Colonic mucosa (tissue), 4 donors: ENCODE results near the gene PRELID3B. TPM values are rescaled to one million over a fixed set of nuclear protein-coding genes. Genes with fewer than 3 reads are reported as not detected.
A peak's percentile ranks its signal among the peaks of the same experiment; 100 is the strongest.

ENCODE experiments used
- DNase-seq: peaks from one replicate; pipeline ENCODE4 v3.0.0-alpha.2; 2020
- H3K27ac ChIP-seq: fragments of 200-600 bp; one replicate; pipeline ENCODE4 v1.8.0; 2021
- H3K27me3 ChIP-seq: fragments of 200-600 bp; one replicate; pipeline ENCODE4 v1.8.0; 2021
- H3K36me3 ChIP-seq: fragments of 200-600 bp; one replicate; pipeline ENCODE4 v1.8.0; 2021
- H3K4me1 ChIP-seq: fragments of 200-600 bp; one replicate; pipeline ENCODE4 v1.8.0; 2021; ENCODE audit warnings: mild to moderate bottlenecking
- H3K4me3 ChIP-seq: fragments of 200-600 bp; one replicate; pipeline ENCODE4 v1.8.0; 2021
- H3K9ac ChIP-seq, 2 donors: one replicate each; pipeline ENCODE4 v1.7.0; 2013; ENCODE audit warnings: control low read depth in 2 of 2, low read depth in 2 of 2, low read length in 2 of 2
- H3K9me3 ChIP-seq: fragments of 200-600 bp; one replicate; pipeline ENCODE4 v1.8.0; 2021
- intact Hi-C: fragments of 100-400 bp; cut with DNase I; formaldehyde crosslinking; loops from one replicate; pipeline ENCODE4 v1.14.1; 2022
- total RNA-seq, 2 donors: library from RNA; stranded (reverse); fragmentation: NEBNext Ultra II Directional in 1 of 2; extraction: Animal tissue kit (Norgen Biotek cat#: 25700) in 1 of 2; gene quantifications; one replicate each; pipeline ENCODE4 v1.2.1, GENCODE V29; 2021
- TF ChIP-seq, protein P1 (sequence below): fragments of 200-600 bp; IDR thresholded peaks from one replicate; pipeline ENCODE4 v1.8.0; 2022; ENCODE audit warnings: antibody characterized with exemption, mild to moderate bottlenecking
- donor health status: healthy.
- donor health status: DM: no; HTN: no; CAD: no.
- donor health status: DM: no; HTN: no; CAD: no.

Gene PRELID3B
- total RNA-seq, 2 donors from 2014 or later, result 138 to 141 TPM

DNA sequence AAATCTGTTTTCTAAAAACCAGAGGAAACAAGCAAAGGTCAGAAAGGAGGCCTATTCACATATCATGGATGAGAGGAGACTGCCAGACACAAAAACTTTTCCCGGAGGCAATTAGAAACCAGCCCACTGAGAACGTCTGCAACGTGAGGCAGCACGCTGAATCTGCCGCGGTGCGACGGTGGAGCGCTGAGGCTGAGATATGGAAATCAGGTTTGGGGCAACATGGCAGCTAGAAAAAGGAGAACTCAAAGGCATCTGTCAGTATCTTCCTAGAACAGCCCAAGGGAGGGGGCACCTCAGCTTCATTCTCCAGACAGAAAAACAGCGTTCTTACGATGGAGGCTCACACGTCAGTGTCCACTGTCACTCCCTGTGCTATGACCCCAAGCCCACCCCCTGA lies 5.2 kb downstream of the PRELID3B start:
- H3K36me3 ChIP-seq, result peaks cover 13% of the 10 kb centered on the region
- peaks cover 17% of the 10 kb centered on the region for H3K4me1 ChIP-seq
- H3K4me3 ChIP-seq, result no peak overlapping the region
- intact Hi-C loops, result no loop called here
- H3K27me3 ChIP-seq, result no peaks in the 10 kb centered on the region
- no peak for DNase-seq
- H3K9me3 ChIP-seq, result no peaks in the 10 kb centered on the region
- no peak overlapping the region for H3K27ac ChIP-seq
- H3K9ac ChIP-seq, result no peak overlapping the region
- TF ChIP-seq, protein P1, sequence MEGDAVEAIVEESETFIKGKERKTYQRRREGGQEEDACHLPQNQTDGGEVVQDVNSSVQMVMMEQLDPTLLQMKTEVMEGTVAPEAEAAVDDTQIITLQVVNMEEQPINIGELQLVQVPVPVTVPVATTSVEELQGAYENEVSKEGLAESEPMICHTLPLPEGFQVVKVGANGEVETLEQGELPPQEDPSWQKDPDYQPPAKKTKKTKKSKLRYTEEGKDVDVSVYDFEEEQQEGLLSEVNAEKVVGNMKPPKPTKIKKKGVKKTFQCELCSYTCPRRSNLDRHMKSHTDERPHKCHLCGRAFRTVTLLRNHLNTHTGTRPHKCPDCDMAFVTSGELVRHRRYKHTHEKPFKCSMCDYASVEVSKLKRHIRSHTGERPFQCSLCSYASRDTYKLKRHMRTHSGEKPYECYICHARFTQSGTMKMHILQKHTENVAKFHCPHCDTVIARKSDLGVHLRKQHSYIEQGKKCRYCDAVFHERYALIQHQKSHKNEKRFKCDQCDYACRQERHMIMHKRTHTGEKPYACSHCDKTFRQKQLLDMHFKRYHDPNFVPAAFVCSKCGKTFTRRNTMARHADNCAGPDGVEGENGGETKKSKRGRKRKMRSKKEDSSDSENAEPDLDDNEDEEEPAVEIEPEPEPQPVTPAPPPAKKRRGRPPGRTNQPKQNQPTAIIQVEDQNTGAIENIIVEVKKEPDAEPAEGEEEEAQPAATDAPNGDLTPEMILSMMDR, result no peak

GRCh38 chr20:59035381-59035780 lies 7.2 kb downstream of the PRELID3B start:
- H3K4me1 ChIP-seq, result peaks cover 7% of the 10 kb centered on the region
- H3K9me3 ChIP-seq, result no peaks in the 10 kb centered on the region
- intact Hi-C loops, result no loop called here
- H3K9ac ChIP-seq, result no peak overlapping the region
- TF ChIP-seq, protein P1, result no peak
- H3K27me3 ChIP-seq, result no peaks in the 10 kb centered on the region
- H3K36me3 ChIP-seq, result peaks cover 13% of the 10 kb centered on the region
- no peak overlapping the region for H3K27ac ChIP-seq
- H3K4me3 ChIP-seq, result no peak overlapping the region
- no peak for DNase-seq

GRCh38 chr20:59033616-59034165 lies 8.9 kb downstream of the PRELID3B start:
- no peaks in the 10 kb centered on the region for H3K27me3 ChIP-seq
- H3K9ac ChIP-seq, result no peak overlapping the region
- TF ChIP-seq, protein P1, result no peak
- H3K4me1 ChIP-seq, result peaks cover 4% of the 10 kb centered on the region
- no peak overlapping the region for H3K27ac ChIP-seq
- intact Hi-C loops, result no loop called here
- no peak overlapping the region for H3K4me3 ChIP-seq
- H3K9me3 ChIP-seq, result no peaks in the 10 kb centered on the region
- H3K36me3 ChIP-seq, result peaks cover 13% of the 10 kb centered on the region
- no peak for DNase-seq

DNA sequence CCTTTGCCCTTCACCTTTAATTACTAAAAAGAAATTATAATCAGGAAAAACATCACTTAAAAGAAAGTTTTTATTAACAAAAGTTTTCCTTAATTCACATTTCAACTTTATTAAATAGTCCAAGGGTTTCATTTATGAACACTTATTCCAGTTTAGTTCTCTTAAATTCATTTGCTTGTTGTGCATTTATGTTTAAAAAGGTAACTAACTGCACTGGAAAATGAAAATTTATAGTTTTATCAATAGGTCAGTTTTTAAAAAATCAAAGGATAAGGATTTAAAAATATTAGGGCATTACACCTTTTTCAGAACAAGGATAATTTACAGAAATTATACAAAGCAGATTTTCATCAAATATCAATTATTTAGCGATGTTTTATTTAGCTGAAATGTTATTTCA lies 9.5 kb downstream of the PRELID3B start:
- H3K36me3 ChIP-seq, result peaks cover 13% of the 10 kb centered on the region

GRCh38 chr20:59032713-59033059 lies 9.9 kb downstream of the PRELID3B start:
- H3K36me3 ChIP-seq, result peaks cover 9% of the 10 kb centered on the region
- peak overlapping the region; percentile 69 to 77 for H3K9ac ChIP-seq
- H3K4me3 ChIP-seq, result peak overlapping the region; percentile 82
- TF ChIP-seq, protein P1, result no peak
- no peak for DNase-seq
- peak overlapping the region; percentile 89 for H3K27ac ChIP-seq
- no peaks in the 10 kb centered on the region for H3K27me3 ChIP-seq
- intact Hi-C loops, result no loop called here
- H3K9me3 ChIP-seq, result no peaks in the 10 kb centered on the region
- H3K4me1 ChIP-seq, result peaks cover 4% of the 10 kb centered on the region

More for the DNA sequence above, 9.5 kb downstream of the PRELID3B start:
- Histone ChIP-seq H3K27me3 (no peaks in the 10 kb centered on the region), H3K9me3 (no peaks in the 10 kb centered on the region), H3K4me1 (peaks cover 4% of the 10 kb centered on the region), H3K27ac (peak overlapping the region; percentile 89), H3K4me3 (peak overlapping the region; percentile 82), H3K9ac (peak overlapping the region in 1 of 2 donors; percentile 77)
- intact Hi-C loops, result no loop called here
- no peak for DNase-seq
- TF ChIP-seq, protein P1, result no peak
